ENCODE measurements around the gene OSTN. TPM values are rescaled to one million over a fixed set of nuclear protein-coding genes. Genes with fewer than 3 reads are reported as not detected.

The OSTN gene
- total RNA-seq, 4 donors from 2014 or later, result not detected

DNA sequence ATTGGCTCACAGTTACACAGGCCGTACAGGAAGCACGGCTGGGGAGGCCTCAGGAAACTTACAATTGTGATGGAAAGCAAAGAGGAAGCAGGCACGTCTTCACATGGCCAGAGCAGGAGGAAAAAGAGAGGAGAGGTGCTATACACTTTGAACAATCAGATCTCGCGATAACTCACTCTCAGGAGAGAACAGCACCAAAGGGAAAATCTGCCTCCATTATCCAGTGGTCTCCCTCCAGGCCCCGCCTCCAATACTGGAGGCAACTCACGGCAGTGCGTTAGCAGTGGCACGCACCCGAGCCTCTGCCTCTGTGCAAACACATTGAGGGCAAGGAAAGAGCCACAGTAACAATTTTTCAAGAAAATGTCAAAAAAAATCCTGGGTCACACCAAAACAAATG is 11.0 kb downstream of the OSTN start:
- TF ChIP-seq, protein P1, sequence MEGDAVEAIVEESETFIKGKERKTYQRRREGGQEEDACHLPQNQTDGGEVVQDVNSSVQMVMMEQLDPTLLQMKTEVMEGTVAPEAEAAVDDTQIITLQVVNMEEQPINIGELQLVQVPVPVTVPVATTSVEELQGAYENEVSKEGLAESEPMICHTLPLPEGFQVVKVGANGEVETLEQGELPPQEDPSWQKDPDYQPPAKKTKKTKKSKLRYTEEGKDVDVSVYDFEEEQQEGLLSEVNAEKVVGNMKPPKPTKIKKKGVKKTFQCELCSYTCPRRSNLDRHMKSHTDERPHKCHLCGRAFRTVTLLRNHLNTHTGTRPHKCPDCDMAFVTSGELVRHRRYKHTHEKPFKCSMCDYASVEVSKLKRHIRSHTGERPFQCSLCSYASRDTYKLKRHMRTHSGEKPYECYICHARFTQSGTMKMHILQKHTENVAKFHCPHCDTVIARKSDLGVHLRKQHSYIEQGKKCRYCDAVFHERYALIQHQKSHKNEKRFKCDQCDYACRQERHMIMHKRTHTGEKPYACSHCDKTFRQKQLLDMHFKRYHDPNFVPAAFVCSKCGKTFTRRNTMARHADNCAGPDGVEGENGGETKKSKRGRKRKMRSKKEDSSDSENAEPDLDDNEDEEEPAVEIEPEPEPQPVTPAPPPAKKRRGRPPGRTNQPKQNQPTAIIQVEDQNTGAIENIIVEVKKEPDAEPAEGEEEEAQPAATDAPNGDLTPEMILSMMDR (IDR thresholded peaks at IDR 0.05; ENCODE audit: low read depth), result no peak

DNA sequence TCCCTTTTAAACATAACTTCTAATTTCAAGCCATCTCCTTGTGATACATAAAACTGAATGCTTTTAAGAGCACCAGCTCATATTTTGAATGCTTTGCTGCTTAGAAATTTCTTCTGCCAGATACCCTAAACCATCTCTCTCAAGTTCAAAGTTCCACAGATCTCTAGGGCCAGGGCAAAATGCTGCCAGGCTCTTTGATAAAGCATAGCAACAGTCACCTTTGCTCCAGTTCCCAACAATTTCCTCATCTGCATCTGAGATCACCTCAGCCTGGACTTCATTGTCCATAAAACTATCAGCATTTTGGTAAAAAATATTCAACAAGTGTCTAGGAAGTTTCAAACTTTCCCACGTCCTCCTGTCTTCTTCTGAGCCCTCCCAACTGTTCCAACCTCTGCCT is 17.5 kb downstream of the OSTN start:
- TF ChIP-seq, protein P1 (IDR thresholded peaks at IDR 0.05; ENCODE audit: low read depth), result no peak

DNA sequence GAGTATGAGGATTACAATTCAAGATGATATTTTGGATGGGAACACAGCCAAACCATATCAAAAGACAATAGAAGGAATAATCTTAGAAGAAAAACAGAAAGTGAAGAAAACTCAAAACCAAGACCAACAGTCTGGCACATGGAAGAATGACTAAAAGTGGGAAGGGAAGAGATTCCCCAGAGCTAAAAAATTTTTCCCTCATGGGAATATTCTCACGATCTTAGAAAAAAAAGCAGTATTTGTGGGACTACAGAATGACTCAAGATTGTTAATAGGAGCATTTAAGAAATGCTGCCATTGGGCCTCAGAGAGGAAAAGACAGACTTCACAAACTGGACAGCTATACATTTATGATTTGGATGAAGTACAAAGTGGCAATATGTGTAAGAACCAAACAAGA is 18.3 kb downstream of the OSTN start:
- TF ChIP-seq, protein P1 (IDR thresholded peaks at IDR 0.05; ENCODE audit: low read depth), result no peak

DNA sequence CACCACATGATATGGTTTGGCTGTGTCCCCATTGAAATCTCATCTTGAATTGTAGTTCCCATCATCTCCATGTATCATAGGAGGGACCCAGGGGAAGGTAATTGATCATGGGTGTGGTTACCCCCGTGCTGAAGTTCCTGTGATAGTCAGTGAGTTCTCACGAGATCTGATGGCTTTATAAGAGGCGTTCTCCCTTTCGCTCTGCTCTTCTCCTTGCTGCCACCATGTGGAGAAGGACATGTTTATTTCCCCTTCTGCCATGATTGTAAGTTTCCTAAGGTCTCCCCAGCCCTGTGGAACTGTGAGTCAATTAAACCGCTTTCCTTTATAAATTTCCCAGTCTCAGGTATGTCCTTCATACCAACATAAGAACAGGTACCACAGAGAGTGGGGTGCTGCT is 21.9 kb downstream of the OSTN start:
- TF ChIP-seq, protein P1 (IDR thresholded peaks at IDR 0.05; ENCODE audit: low read depth), result no peak

- TF ChIP-seq, protein P1 (IDR thresholded peaks at IDR 0.05; ENCODE audit: low read depth), result no peak
Measured at GRCh38 chr3:191221638-191222037, 22.6 kb downstream of the OSTN start.

DNA sequence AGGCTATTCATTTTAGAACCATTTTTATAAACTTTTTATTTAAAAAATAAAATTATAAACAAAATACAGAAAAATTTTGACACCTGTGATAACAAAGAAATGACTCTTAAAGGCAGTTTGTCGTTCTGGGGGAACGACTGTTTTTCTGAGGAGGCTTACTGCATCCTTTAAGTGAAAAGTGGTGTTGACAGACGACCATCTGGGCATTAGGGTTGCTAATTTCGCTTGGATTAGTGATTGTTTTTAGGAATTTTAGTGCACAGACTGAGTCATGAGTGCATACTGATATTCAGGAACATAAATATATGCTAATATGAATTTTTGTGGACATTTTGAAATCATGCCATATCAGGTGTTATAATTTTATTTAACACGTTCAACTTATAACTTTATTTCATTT is 28.5 kb downstream of the OSTN start:
- TF ChIP-seq, protein P1 (IDR thresholded peaks at IDR 0.05; ENCODE audit: low read depth), result no peak

DNA sequence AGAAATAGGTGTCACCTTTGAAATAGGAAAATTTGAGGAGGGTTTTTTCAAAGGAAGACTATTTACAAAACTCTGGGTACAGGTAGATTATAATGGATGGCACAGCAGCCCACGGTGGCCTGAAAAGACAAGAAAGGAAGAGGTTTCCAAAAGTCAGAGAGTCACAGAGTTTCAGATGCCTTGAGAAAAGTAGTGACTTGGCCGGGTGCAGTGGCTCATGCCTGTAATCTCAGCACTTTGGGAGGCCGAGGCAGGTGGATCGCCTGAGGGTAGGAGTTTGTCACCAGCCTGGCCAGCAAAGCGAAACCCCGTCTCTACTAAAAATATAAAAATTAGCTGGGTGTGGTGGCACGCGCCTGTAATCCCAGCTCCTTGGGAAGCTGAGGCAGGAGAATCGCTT is 35.2 kb downstream of the OSTN start:
- TF ChIP-seq, protein P1 (IDR thresholded peaks at IDR 0.05; ENCODE audit: low read depth), result no peak

Data from subcutaneous adipose tissue (tissue), 4 donors.